Medulla oblongata (tissue), 1 donor: ENCODE measurements around the gene PCDH18.
"Not testable (repeated sequence)": the region's sequence is repeated elsewhere in the genome, so short reads cannot be mapped to it uniquely, and the experiment has no call there.

Experiments used
- DNase-seq: peaks from one replicate; pipeline ENCODE4 v3.0.0-alpha.2; 2015; ENCODE audit errors: extremely low spot score

PCDH18 gene, protein sequence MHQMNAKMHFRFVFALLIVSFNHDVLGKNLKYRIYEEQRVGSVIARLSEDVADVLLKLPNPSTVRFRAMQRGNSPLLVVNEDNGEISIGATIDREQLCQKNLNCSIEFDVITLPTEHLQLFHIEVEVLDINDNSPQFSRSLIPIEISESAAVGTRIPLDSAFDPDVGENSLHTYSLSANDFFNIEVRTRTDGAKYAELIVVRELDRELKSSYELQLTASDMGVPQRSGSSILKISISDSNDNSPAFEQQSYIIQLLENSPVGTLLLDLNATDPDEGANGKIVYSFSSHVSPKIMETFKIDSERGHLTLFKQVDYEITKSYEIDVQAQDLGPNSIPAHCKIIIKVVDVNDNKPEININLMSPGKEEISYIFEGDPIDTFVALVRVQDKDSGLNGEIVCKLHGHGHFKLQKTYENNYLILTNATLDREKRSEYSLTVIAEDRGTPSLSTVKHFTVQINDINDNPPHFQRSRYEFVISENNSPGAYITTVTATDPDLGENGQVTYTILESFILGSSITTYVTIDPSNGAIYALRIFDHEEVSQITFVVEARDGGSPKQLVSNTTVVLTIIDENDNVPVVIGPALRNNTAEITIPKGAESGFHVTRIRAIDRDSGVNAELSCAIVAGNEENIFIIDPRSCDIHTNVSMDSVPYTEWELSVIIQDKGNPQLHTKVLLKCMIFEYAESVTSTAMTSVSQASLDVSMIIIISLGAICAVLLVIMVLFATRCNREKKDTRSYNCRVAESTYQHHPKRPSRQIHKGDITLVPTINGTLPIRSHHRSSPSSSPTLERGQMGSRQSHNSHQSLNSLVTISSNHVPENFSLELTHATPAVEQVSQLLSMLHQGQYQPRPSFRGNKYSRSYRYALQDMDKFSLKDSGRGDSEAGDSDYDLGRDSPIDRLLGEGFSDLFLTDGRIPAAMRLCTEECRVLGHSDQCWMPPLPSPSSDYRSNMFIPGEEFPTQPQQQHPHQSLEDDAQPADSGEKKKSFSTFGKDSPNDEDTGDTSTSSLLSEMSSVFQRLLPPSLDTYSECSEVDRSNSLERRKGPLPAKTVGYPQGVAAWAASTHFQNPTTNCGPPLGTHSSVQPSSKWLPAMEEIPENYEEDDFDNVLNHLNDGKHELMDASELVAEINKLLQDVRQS

GRCh38 chr4:137531986-137532868, at the start of gene PCDH18:
TSS of gene PCDH18 (minus strand) at chr4:137532494. CDS start at chr4:137532088, 406 bp downstream.
- DNase-seq = peak; percentile 96

GRCh38 chr4:137576446-137576845, 44.2 kb upstream of the PCDH18 start:
- DNase-seq = no peak

DNA sequence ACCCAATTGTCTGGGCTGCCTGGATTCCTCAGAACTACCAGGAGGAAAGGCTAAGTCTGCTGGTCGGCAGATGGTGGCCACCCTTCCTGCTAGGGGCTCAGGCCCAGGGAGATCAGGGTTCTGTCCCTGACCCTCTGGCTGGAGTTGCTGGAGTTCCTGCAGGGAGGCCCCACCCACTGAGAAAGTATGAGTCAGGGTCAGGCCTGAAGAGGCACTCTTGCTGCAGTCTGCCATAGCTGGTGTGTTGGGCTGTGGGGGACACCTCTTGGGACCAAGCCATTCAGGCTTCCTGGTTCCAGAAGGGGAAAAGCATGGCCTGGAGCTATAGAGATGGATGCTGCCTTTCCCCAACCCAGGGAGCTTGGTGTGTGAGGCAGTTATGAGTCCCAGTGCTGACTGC, 40.4 kb upstream of the PCDH18 start:
- no peak for DNase-seq

DNA sequence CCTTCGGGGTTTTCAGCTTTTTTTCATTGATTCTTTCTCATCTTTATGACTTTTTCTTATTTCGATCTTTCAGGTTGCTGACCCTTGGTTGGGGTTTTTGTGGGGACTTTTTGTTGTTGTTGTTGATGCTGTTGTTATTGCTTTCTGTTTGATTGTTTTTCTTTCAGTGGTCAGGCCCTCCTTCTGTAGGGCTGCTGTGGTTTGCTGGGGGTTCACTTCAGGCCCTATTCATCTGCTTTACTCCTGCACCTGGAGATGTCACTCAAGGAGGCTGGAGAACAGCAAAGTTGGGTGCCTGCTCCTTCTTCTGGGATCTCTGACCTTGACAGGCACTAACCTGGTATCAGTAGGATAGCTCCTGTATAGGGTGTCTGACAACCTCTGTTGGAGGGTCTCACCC, 39.9 kb upstream of the PCDH18 start:
- no peak for DNase-seq

GRCh38 chr4:137559801-137560200, 27.5 kb upstream of the PCDH18 start:
- no peak for DNase-seq

GRCh38 chr4:137558951-137559350, 26.7 kb upstream of the PCDH18 start:
- DNase-seq = no peak

DNA sequence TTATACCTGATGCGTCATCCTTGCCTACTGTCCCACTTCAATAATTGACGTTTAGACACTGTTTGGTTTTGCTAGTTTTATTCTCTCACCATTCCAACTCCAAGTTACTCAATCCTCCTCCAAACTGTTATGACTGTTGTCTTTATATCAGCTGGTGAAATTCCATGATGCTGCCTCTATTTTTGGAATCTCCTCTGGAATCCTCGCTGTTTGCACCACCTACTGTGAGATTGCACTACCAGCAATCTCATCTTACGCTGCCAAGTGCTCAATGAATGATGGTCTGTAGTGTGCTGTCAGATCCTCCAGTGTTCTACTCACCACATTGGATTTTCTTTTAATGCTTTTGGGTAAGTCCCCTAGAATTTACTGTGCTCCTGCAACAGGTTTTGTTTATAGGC, 13.2 kb upstream of the PCDH18 start:
- no peak for DNase-seq

- no peak for DNase-seq
Observed at GRCh38 chr4:137543648-137544047, 11.4 kb upstream of the PCDH18 start.

GRCh38 chr4:137543198-137543597, 10.9 kb upstream of the PCDH18 start:
- DNase-seq = no peak

DNA sequence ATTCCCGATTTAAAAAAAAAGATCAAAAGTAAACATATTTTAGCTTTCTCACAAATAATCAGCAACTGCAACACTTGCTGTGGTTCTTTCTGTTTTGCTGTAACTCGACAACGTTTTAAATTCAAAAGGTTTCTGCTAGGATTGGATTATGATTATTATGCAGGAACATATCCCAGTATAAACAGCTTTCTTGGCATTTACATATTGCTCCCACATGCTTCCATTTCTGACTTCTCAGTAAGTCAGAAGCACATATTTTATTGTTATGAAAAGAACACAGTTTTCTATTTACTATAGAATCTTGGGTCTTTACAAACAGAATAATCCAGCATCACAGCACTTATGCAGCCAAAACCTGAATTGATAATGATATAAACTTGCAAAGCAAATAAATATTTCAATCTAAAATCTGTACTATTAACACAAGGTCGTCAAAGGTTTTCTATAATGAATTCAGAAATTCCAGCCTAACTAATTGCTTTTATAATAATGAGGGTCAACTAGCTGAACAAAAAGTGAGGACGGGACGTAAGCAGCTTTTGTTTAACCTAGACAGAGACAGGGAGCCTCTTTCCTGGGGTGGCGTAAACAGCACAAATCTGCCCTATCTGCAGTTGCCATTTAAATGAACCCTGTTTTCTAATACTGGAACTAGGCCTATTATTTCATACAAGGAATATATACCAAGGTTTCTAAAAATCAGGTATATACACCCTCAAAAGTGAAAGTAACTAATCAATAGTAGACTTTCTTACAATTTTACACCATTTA, 9.8 kb upstream of the PCDH18 start:
- DNase-seq = no peak

- no peak for DNase-seq
Observed at GRCh38 chr4:137541181-137541580, 8.9 kb upstream of the PCDH18 start.

- DNase-seq = no peak
Observed at GRCh38 chr4:137540356-137540755, 8.1 kb upstream of the PCDH18 start.

DNA sequence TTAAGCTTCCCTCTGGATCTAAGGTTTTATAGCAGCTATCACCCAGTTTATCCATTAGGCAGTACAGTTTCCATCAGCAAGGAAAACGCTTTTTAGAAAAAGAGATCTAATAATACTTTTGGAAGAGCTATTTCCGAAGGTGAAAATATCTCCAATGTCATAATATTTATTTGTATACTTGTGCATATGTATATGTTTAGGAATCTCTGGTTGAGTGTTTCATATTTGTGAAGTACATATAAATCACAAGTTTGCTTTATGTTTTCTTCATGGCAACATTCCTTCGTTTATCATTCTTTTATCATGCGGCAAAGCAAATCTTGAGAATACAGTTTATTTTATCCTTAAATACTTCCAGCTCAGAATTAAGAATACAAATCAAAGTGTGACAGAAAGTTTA, 6.2 kb upstream of the PCDH18 start:
- DNase-seq = no peak

DNA sequence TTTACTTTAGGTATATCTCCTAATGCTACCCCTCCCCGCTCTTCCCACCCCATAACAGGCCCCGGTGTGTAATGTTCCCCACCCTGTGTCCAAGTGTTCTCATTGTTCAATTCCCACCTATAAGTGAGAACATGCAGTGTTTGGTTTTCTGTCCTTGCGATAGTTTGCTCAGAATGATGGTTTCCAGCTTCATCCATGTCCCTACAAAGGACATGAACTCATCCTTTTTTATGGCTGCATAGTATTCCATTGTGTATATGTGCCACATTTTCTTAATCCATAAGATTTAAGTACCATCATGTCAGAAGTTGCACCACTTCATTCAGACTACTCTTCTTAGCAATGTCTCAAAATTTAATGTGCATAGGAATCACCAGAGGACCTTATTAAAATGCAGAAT, 5.5 kb upstream of the PCDH18 start:
- DNase-seq = not testable (repeated sequence)

GRCh38 chr4:137536789-137537561, 4.7 kb upstream of the PCDH18 start:
- no peak for DNase-seq

DNA sequence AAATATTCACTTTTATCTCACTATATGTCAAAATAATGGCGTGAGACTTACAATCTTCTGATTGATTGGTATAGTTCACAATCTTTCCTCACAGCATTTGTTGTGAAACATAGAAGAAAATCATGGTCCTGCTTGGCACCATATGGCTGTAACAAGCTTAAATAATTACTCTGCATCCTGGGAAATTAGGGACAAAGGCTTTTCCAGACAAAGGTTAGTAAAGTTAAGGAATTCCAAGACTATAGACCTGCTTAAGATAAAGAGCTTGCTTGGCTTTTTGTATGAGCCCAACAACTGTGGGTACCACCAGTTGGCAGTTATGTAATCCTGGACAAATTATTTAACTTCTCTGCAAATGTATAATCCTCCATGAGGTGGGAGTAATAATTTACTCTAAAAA, 3.4 kb upstream of the PCDH18 start:
- DNase-seq = no peak

GRCh38 chr4:137534516-137534915, 2.2 kb upstream of the PCDH18 start:
- DNase-seq = no peak

DNA sequence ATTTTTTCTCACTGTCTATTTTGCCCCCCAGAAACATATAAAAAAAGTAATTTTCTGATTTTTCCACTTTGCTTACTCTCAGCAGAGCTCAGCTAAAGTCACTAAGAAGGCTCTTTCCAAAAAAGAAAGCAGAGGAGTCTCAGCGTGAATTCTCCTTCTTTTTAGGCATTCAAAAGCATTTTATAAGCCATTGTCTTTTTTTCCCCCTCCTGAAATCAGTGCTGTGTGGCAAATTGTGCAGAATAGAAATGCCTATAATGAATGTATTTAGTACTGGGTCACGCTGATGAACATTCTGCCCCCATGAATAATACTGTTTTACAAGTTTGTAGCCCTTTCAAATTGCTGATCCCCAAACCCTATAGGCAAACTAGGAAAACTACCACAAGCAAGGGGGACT, 1.6 kb upstream of the PCDH18 start:
- no peak for DNase-seq

DNA sequence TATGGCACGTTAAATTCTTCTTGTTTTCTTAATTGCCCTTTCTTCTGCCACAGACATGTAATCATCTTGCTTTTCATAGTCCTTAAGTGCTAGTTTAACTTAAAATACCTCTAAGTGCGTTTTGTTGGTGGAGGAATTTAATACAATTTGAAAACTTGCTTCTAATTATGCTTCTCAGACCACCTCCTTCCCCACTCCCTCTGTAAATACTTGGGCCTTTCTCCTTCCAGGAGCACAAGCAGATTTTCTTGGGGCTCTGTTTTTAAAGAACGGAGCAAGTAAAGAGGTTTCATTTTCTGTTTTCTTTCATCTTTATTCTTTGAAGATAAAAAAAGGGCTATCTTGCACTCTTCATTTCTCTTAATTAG, 559 bp upstream of the PCDH18 start:
- peak; percentile 40 for DNase-seq
